Vagina (tissue), 2 donors: ENCODE data around the gene VTI1A.

Experiments
- POLR2A ChIP-seq, 2 donors: fragments of 450-650 bp; IDR thresholded peaks; one replicate each; pipeline ENCODE4 v1.6.1; 2017; ENCODE audit warnings: antibody characterized with exemption in 2 of 2, mild to moderate bottlenecking in 2 of 2, moderate library complexity in 2 of 2
- POLR2AphosphoS5 ChIP-seq, 2 donors: sonication (generic); formaldehyde crosslinking; IDR thresholded peaks; one replicate each; pipeline ENCODE4 v1.9.0; 2017; ENCODE audit warnings: antibody characterized with exemption in 2 of 2, mild to moderate bottlenecking in 2 of 2, low read depth in 1 of 2; ENCODE audit not compliant: insufficient read depth in 1 of 2
- TF ChIP-seq, protein P1 (sequence below), 3 experiments: fragments of 450-650 bp in 2 of 3; fragments of 200-600 bp in 1 of 3; sonication (generic) in 1 of 3; IDR thresholded peaks; one replicate each; pipeline ENCODE4 v1.5.1; 2017 to 2019; ENCODE audit warnings: antibody characterized with exemption in 3 of 3, mild to moderate bottlenecking in 2 of 3, moderate library complexity in 2 of 3

GRCh38 chr10:112524641-112525040, 77.6 kb downstream of the VTI1A start:
- TF ChIP-seq, protein P1, sequence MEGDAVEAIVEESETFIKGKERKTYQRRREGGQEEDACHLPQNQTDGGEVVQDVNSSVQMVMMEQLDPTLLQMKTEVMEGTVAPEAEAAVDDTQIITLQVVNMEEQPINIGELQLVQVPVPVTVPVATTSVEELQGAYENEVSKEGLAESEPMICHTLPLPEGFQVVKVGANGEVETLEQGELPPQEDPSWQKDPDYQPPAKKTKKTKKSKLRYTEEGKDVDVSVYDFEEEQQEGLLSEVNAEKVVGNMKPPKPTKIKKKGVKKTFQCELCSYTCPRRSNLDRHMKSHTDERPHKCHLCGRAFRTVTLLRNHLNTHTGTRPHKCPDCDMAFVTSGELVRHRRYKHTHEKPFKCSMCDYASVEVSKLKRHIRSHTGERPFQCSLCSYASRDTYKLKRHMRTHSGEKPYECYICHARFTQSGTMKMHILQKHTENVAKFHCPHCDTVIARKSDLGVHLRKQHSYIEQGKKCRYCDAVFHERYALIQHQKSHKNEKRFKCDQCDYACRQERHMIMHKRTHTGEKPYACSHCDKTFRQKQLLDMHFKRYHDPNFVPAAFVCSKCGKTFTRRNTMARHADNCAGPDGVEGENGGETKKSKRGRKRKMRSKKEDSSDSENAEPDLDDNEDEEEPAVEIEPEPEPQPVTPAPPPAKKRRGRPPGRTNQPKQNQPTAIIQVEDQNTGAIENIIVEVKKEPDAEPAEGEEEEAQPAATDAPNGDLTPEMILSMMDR (IDR thresholded peaks at IDR 0.05), result no peak
- TF ChIP-seq POLR2AphosphoS5 (IDR thresholded peaks at IDR 0.05; ENCODE audit: insufficient read depth in 1 of 2, low read depth in 1 of 2) (no peak), POLR2A (IDR thresholded peaks at IDR 0.05) (no peak)
